Brain microvascular endothelial cell (primary cell): ENCODE results near the gene GPX2.
A peak's percentile ranks its signal among the peaks of the same experiment; 100 is the strongest.

Source experiments
- DNase-seq: peaks from one replicate; pipeline ENCODE4 v3.0.0-alpha.2; 2020
- H3K27ac ChIP-seq: fragments of 250-450 bp; sonication (Bioruptor Pico); 2 replicates; pipeline ENCODE4 v1.5.1; 2020; ENCODE audit warnings: mild to moderate bottlenecking, moderate library complexity
- H3K27me3 ChIP-seq: fragments of 250-450 bp; sonication (Bioruptor Pico); replicated peaks from 2 replicates; pipeline ENCODE4 v1.5.1; 2020; ENCODE audit warnings: mild to moderate bottlenecking
- H3K36me3 ChIP-seq: fragments of 250-450 bp; sonication (Bioruptor Pico); replicated peaks from 2 replicates; pipeline ENCODE4 v1.5.1; 2020; ENCODE audit warnings: mild to moderate bottlenecking
- H3K4me3 ChIP-seq: 2 replicates; pipeline ENCODE4 v1.5.1; 2011; ENCODE audit warnings: low read depth, mild to moderate bottlenecking, control low read depth, low read length, moderate library complexity
- CTCF ChIP-seq: IDR thresholded peaks from 2 replicates; pipeline ENCODE4 v1.5.1; 2011; ENCODE audit warnings: low read depth, mild to moderate bottlenecking, moderate library complexity, low read length, control low read depth, inconsistent platforms; ENCODE audit errors: missing control alignments
- in situ Hi-C: cut with HindIII; loops from 2 replicates; pipeline ENCODE4 v1.10.0; 2017; ENCODE audit warnings: low sequenced_read_pairs, low pct_ligation_motif_present

Gene GPX2

GRCh38 chr14:64968167-64968566 is 25.6 kb upstream of the GPX2 start:
- TF ChIP-seq CTCF, result no peak
- in situ Hi-C loops, result no loop called here
- no peak for DNase-seq
- H3K4me3 ChIP-seq, result no peak overlapping the region
- H3K36me3 ChIP-seq, result no peaks in the 10 kb centered on the region
- no peaks in the 10 kb centered on the region for H3K27me3 ChIP-seq
- no peak overlapping the region for H3K27ac ChIP-seq

GRCh38 chr14:64966976-64967375 is 24.4 kb upstream of the GPX2 start:
- in situ Hi-C loops, result no loop called here
- H3K27ac ChIP-seq, result no peak overlapping the region
- no peak for TF ChIP-seq CTCF
- no peak for DNase-seq
- no peaks in the 10 kb centered on the region for H3K27me3 ChIP-seq
- no peak overlapping the region for H3K4me3 ChIP-seq
- H3K36me3 ChIP-seq, result no peaks in the 10 kb centered on the region

- no peak for DNase-seq
- no peak for TF ChIP-seq CTCF
- no peak overlapping the region for H3K4me3 ChIP-seq
- H3K36me3 ChIP-seq, result no peaks in the 10 kb centered on the region
- H3K27me3 ChIP-seq, result no peaks in the 10 kb centered on the region
- in situ Hi-C loops, result no loop called here
- H3K27ac ChIP-seq, result no peak overlapping the region
Measured at GRCh38 chr14:64965356-64966000, 22.9 kb upstream of the GPX2 start.

GRCh38 chr14:64963611-64964010 is 21.1 kb upstream of the GPX2 start:
- in situ Hi-C loops, result no loop called here
- H3K27me3 ChIP-seq, result no peaks in the 10 kb centered on the region

GRCh38 chr14:64960762-64961276 is 18.3 kb upstream of the GPX2 start:
- TF ChIP-seq CTCF, result peak; percentile 30
- H3K36me3 ChIP-seq, result no peaks in the 10 kb centered on the region

More at GRCh38 chr14:64963611-64964010, 21.1 kb upstream of the GPX2 start:
- no peaks in the 10 kb centered on the region for H3K36me3 ChIP-seq
- peak; percentile 19 for TF ChIP-seq CTCF
- H3K27ac ChIP-seq, result no peak overlapping the region
- H3K4me3 ChIP-seq, result no peak overlapping the region
- no peak for DNase-seq

GRCh38 chr14:64958743-64959142 is 16.2 kb upstream of the GPX2 start:
- Histone ChIP-seq H3K27ac (no peak overlapping the region), H3K27me3 (no peaks in the 10 kb centered on the region), H3K4me3 (no peak overlapping the region), H3K36me3 (no peaks in the 10 kb centered on the region)
- no peak for DNase-seq
- in situ Hi-C loops, result no loop called here
- TF ChIP-seq CTCF, result no peak

More at GRCh38 chr14:64960762-64961276, 18.3 kb upstream of the GPX2 start:
- H3K27ac ChIP-seq, result no peak overlapping the region
- no peak for DNase-seq
- in situ Hi-C loops, result no loop called here
- H3K4me3 ChIP-seq, result no peak overlapping the region
- no peaks in the 10 kb centered on the region for H3K27me3 ChIP-seq
